ENCODE results near the gene KIFBP. TPM values are rescaled to one million over a fixed set of nuclear protein-coding genes. Genes with fewer than 3 reads are reported as not detected.
"Not testable (repeated sequence)": the region's sequence is repeated elsewhere in the genome, so short reads cannot be mapped to it uniquely, and the experiment has no call there.

Gene KIFBP, protein sequence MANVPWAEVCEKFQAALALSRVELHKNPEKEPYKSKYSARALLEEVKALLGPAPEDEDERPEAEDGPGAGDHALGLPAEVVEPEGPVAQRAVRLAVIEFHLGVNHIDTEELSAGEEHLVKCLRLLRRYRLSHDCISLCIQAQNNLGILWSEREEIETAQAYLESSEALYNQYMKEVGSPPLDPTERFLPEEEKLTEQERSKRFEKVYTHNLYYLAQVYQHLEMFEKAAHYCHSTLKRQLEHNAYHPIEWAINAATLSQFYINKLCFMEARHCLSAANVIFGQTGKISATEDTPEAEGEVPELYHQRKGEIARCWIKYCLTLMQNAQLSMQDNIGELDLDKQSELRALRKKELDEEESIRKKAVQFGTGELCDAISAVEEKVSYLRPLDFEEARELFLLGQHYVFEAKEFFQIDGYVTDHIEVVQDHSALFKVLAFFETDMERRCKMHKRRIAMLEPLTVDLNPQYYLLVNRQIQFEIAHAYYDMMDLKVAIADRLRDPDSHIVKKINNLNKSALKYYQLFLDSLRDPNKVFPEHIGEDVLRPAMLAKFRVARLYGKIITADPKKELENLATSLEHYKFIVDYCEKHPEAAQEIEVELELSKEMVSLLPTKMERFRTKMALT
- total RNA-seq, result 10 to 100 TPM; 15.8 to 16.9 TPM

DNA sequence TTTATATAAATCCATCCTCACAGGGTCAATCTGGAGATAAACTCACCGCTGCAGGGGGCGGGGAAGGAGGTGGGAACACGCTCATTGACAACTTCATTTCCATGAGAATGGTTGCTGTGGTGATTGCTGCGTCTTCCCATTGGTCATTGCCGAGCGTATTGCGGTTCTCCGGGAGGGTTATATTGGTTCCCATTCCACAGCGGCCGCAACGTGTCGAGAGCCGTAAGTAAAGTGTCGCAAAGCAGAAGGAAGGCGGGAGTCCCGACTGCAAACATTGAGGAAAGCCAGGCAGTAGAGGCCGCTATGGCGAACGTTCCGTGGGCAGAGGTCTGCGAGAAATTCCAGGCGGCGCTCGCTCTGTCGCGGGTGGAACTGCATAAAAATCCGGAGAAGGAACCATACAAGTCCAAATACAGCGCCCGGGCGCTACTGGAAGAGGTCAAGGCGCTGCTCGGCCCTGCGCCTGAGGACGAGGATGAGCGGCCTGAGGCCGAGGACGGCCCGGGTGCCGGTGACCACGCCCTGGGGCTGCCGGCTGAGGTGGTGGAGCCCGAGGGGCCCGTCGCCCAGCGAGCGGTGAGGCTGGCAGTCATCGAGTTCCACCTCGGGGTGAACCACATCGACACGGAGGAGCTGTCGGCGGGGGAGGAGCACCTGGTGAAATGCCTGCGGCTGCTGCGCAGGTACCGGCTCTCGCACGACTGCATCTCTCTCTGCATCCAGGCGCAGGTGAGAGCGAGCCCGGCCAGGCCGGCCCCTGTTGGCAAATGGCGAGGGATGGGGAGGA is at the start of gene KIFBP:
Gene KIFBP (plus strand): TSS at position 274 of the 787 bp plus-strand sequence. CDS start 30 bp downstream, at position 304.
- Histone ChIP-seq H3K36me3 (replicated peaks in 1 of 2; ENCODE audit: insufficient read depth in 1 of 2, low read depth in 2 of 2) (peaks cover 0 to 2% of the 10 kb centered on the region in 2 donors), H3K27me3 (no peaks in the 10 kb centered on the region), H3K9me3 (no peaks in the 10 kb centered on the region), H3K4me3 (peak within 1 kb of the TSS; percentile 85 to 95), H3K4me1 (peaks cover 39% of the 10 kb centered on the region), H3K27ac (peak within 1 kb of the TSS; percentile 42 to 91 (median 78))
- peak; percentile 94 to 98 (median 96) for DNase-seq
- TF ChIP-seq, protein P1, sequence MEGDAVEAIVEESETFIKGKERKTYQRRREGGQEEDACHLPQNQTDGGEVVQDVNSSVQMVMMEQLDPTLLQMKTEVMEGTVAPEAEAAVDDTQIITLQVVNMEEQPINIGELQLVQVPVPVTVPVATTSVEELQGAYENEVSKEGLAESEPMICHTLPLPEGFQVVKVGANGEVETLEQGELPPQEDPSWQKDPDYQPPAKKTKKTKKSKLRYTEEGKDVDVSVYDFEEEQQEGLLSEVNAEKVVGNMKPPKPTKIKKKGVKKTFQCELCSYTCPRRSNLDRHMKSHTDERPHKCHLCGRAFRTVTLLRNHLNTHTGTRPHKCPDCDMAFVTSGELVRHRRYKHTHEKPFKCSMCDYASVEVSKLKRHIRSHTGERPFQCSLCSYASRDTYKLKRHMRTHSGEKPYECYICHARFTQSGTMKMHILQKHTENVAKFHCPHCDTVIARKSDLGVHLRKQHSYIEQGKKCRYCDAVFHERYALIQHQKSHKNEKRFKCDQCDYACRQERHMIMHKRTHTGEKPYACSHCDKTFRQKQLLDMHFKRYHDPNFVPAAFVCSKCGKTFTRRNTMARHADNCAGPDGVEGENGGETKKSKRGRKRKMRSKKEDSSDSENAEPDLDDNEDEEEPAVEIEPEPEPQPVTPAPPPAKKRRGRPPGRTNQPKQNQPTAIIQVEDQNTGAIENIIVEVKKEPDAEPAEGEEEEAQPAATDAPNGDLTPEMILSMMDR (IDR thresholded peaks at IDR 0.05), result peak; percentile 19 to 65 (median 57)
- TF ChIP-seq POLR2A (IDR thresholded peaks at IDR 0.05), result peak; percentile 79 to 94 (median 94)
- ATAC-seq, result peak; percentile 98
- 0 to 1% methylated on average over 33 to 62 of the region's 62 CpGs for WGBS, 2 donors
- intact Hi-C loops (cut with DNase I), result no loop called here

DNA sequence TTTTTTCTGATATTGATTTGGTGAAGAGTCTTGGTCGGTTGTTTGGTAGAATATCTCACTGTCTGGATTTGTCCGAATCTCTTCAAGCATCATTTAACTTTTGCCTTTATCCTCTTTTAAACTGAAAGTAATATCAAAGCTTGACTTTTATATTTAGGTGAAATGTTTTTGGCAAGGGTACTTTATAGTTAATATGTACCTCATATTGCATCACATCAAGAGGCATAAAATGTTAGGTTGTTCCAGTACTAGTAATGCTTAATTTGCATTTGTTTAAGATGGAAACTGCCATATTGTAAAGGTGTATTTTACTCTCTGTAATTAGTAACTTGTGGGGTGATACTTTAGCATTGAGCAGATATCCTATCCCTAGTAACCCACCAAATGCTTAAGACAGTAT is 49.7 kb upstream of the KIFBP start:
- Histone ChIP-seq H3K27ac (no peak overlapping the region), H3K9me3 (no peaks in the 10 kb centered on the region), H3K4me1 (peaks cover 5% of the 10 kb centered on the region), H3K4me3 (no peak overlapping the region), H3K36me3 (replicated peaks in 1 of 2; ENCODE audit: insufficient read depth in 1 of 2, low read depth in 2 of 2) (peaks cover 0 to 11% of the 10 kb centered on the region in 2 donors), H3K27me3 (no peaks in the 10 kb centered on the region)
- 80 to 89% methylated on average over 2 of the region's 2 CpGs for WGBS, 2 donors
- no peak for ATAC-seq
- TF ChIP-seq, protein P1 (IDR thresholded peaks at IDR 0.05), result no peak
- no peak for TF ChIP-seq POLR2A (IDR thresholded peaks at IDR 0.05)
- intact Hi-C loops (cut with DNase I), result no loop called here
- no peak for DNase-seq

DNA sequence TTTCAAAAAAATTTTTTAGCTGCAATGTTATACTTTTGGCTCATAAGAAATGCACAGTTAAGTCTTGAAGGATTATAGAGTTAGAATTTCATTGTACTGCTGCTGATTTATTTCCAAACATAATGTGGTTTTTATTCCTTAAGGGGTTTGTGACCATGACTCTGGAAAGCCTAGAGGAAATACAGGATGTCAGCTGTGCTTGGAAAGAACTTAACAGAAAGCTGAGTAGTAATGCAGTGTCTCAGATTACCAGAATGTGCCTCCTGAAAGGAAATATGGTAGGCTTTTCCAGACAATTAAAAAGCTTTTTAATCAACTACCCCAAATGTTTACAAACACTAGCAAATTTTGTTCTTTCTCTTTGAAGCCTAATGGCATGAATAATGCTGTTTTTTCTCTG is 47.7 kb upstream of the KIFBP start:
- H3K4me1 ChIP-seq; H3K4me3 ChIP-seq; H3K27me3 ChIP-seq; ATAC-seq; H3K9me3 ChIP-seq; H3K27ac ChIP-seq; intact Hi-C loops (cut with DNase I); DNase-seq: not testable (repeated sequence)
- peaks cover 0 to 13% of the 10 kb centered on the region in 2 donors for H3K36me3 ChIP-seq (replicated peaks in 1 of 2; ENCODE audit: insufficient read depth in 1 of 2, low read depth in 2 of 2)

DNA sequence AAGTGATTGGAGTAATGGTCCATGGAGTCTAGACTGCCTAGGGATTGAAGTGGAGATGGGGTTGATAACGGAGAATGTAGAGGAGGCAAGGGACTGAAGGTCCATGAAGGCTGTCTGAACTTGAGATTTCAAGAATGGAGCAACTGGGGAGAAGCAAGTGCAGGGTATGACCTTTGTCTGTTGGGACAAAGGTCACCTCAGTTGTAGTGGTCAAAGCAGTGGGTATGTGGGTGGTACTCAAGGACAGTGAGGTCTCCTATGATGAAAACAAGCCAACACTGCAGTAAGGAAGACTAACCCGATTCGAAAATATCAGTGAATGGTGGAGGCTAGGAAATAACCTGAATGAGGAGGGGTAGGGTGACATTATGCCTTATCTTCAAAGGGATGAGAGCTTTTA is 38.0 kb upstream of the KIFBP start:
- H3K27ac ChIP-seq, result no peak overlapping the region
- intact Hi-C loops (cut with DNase I), result no loop called here
- peaks cover 0 to 16% of the 10 kb centered on the region in 2 donors for H3K36me3 ChIP-seq (replicated peaks in 1 of 2; ENCODE audit: insufficient read depth in 1 of 2, low read depth in 2 of 2)
- no peaks in the 10 kb centered on the region for H3K9me3 ChIP-seq
- no peaks in the 10 kb centered on the region for H3K27me3 ChIP-seq
- no peak for TF ChIP-seq POLR2A (IDR thresholded peaks at IDR 0.05)
- TF ChIP-seq, protein P1 (IDR thresholded peaks at IDR 0.05), result no peak
- H3K4me1 ChIP-seq, result no peaks in the 10 kb centered on the region
- no peak for DNase-seq
- ATAC-seq, result no peak
- no peak overlapping the region for H3K4me3 ChIP-seq
- WGBS, 2 donors, result 84 to 90% methylated on average over 3 of the region's 3 CpGs

DNA sequence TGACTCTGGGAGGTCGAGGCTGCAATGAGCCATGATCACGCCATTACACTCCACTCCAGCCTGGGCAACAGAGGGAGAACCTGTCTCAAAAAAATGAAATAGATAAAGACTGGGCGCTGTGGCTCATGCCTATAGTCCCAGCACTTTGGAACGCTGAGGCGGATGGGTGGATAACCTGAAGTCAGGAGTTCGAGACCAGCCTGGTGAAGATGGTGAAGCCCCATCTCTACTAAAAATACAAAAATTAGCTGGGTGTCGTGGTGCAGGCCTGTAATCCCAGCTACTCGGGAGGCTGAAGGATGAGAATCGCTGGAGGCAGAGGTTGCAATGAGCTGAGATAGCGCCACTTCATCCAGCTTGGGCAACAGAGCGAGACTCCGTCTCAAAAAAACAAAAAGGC is 33.7 kb upstream of the KIFBP start:
- 88 to 91% methylated on average over 12 of the region's 12 CpGs for WGBS, 2 donors
- peaks cover 23% of the 10 kb centered on the region for H3K4me1 ChIP-seq
- H3K27me3 ChIP-seq, result no peaks in the 10 kb centered on the region
- H3K9me3 ChIP-seq, result no peaks in the 10 kb centered on the region
- peak overlapping the region in 1 of 4 donors; percentile 93 for H3K27ac ChIP-seq
- no peak for ATAC-seq
- no peaks in the 10 kb centered on the region for H3K36me3 ChIP-seq (replicated peaks in 1 of 2; ENCODE audit: insufficient read depth in 1 of 2, low read depth in 2 of 2)
- no peak overlapping the region for H3K4me3 ChIP-seq
- no peak for DNase-seq
- TF ChIP-seq, protein P1 (IDR thresholded peaks at IDR 0.05), result no peak
- no peak for TF ChIP-seq POLR2A (IDR thresholded peaks at IDR 0.05)
- intact Hi-C loops (cut with DNase I), result no loop called here

Measured in body of pancreas (tissue), 4 donors.